GM18861 (cell line): ENCODE data around the gene NRG3.

Source experiments
- ATAC-seq: cut with Tn5 transposase; IDR thresholded peaks from one replicate; pipeline ENCODE4 v1.9.1; 2021; ENCODE audit not compliant: unreplicated experiment

Gene NRG3

GRCh38 chr10:82453678-82454293 is 578.8 kb downstream of the NRG3 start:
- no peak for ATAC-seq

DNA sequence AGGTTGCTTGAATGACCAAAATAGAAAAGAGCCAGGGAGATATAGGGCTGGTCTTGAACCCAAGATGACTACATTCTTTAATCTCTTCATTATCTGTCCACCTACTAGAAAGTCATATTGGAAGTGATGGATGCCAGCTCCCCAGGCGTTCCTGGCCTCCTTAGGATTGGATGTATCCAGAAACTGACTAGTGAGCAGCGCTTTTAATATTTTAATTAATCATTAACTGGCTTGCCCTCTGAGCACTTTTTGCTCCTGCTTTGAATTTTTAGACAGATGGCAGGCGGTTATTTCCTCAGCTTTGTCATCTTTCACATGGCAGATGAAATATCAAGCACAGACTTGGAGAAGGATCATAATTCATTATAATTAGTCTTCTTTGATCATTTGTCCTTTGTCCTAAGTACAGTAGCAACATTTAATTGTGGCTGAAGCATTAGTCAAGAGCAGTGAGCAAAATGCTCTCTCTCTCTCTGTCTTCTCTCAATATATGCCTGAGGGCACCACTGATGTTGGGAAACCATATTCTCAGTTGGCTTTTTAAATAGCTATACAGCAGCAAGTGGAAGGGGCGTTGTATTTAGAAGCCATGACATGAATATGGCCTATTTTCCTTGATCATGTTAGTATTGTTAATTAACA is 588.0 kb downstream of the NRG3 start:
- ATAC-seq, result no peak

DNA sequence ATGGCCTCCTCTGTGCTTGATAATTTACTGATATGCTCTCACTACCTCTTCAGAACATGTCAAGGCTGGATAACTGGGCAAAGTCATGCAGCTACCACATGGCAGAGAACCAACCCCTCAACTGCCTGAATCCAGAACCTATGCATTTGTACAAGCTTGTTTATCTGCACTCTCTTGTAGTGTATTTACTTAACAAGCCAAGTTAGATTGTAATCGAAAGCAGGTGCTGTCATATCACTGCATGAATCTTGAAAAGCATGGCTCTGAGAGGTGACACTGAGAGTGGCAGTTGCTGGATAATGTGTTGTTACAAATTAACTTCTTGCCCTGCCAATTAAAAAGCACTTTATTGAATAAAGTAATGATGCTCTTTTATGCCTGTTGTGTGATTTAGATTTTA is 588.6 kb downstream of the NRG3 start:
- ATAC-seq, result no peak

- ATAC-seq, result no peak
Observed at GRCh38 chr10:82464191-82464818, 589.3 kb downstream of the NRG3 start.

DNA sequence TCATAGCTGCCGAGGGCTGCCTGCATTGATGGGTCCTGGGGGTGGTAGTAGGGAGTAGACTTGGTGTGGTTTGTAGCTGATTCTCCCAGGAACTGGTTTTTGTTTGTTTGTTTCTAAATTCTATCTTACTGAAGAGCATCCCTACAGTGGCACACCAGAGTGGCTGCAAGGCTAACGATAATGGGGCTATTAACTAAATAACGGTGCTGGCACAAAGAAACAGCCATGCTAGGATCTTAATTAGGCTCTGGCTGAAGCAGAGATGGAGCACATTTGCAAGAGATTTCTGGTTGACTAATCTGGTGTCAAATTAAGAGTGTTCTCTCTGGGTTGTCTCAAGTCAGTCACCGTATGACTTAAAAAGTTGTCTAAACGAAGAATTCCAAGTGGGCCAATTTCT is 590.0 kb downstream of the NRG3 start:
- no peak for ATAC-seq

DNA sequence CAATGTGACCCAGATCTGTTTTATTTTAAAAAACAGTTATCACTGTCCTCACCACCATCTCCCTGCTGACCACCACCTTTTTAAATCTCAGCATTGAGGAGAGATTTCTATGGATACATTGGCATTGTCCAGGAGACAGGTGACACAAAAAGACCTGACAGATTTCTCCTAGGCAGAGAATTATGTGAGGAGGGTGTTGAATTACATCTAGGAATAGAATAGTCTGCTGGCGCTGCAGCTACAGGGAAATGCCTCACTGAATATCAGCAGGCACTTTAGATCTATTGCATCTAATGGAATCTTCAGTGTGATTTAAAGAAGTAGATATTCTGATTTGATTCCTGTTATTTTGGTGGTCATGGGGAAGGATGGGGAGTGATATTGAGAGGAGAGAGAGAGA is 593.5 kb downstream of the NRG3 start:
- ATAC-seq, result no peak

DNA sequence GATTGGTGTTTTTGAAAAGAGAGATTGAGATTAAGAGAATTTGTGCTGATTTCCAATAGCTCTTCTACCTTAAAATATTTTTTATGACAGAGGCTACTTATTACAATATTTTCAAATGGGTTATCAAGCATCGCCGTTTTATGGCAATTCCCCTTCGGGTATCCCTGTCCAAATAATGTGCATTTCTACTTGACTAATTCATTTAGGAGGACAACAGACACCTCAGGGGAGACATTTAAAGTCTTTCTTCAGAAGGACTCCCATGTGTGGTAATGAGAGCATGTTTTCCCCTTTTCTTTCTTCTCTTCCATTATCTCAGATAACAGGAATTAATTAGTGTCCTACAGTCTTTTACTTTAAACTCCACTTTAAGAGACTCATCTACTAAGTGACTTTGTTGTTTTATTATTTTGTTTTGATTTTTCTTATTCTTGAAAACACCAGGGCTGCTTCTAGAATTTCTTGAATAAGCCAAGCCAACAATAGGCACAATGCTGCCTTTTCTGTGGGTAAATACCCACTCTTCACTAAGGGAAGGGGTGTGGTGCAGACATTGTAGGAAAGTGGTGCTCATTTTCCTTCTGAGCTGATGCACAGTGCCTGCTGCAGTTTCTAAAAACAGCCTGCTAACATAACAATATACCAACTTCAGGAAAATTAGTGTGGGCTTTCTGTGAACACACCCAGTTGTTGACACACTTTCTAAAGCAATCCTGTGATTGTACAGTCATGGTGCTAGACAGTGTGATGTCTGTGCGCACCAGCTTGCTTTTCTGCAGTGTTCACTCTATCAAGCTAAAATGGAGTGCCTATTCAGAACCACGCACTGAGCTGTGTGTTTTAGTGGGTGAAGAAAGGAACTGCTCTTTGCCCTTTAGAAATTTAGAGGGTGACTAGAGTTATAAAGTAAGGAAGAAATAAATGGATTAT is 597.7 kb downstream of the NRG3 start:
- ATAC-seq, result no peak

DNA sequence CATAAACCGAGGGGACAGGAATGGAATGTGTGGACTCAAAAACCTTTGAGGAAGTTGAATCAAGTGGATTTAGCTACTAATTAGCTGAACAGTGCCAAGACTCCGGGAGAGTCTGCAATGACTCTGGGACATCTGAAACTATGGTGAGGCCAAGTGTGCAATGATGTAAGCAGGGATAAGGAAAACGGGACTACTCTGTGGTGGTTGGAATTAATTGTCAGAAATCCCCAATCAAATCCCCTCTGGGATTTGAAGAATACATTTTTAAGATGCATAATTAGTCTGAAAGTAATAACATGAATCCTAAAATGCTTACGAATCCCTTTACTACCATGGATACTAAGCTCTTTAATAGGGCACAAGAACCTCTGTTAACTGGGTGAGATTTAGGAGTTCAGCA is 602.8 kb downstream of the NRG3 start:
- ATAC-seq, result no peak

DNA sequence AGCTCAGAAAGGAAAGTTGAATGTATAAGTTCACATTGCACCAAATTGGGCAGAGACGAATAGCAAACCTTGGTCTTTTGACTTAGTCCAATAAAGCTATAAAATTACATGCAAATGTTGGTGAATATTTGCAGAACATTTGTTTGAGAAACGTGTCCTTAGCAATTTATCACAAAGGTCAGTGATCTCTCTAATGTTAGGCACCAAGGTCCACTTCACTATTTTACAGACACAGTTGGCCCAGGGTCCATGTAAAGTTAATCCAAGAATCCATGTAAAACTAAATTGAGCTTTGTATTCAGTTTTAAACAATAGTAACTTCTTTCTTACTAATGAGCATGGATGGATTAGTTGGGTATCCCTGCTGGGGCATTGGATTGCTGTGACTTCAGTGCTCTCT is 617.7 kb downstream of the NRG3 start:
- no peak for ATAC-seq

DNA sequence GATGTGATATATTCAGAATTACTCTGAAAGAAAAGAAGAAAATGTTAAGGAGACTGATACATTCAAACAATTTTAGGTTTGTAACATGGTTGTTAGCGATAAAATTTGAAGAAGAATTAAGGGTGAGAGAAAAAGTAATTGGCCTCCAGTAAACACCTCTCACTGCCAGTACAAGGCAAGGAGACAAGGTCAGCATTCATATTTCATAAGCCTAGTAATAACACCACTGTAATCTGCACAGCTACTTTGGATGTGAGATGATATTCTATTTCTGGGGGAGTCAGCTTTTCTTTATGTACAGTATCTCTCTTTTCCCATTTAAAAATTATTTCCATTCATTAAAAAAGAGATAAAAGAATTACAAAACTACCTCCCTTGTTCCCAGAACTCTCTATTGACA is 621.1 kb downstream of the NRG3 start:
- no peak for ATAC-seq

- no peak for ATAC-seq
Observed at GRCh38 chr10:82497439-82497838, 622.4 kb downstream of the NRG3 start.

DNA sequence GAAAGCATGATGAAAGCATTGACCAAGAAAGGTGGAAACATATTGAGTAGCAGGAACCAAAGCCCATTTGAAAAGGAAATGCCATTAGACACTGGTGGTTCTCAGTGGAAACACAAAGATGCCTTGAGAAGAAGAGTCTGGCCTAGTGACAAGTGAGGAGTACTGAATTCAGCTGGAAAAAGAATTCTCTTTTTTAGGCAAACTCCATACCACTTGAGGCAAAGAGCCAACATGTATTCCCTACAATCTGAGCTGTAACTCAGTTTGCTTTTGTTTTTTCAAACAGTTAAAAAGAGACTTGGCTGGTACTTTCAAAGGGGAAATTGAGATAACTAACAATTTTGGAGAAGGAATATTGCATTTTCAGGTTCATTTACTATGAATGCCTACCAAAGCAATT is 624.0 kb downstream of the NRG3 start:
- no peak for ATAC-seq

GRCh38 chr10:82505009-82505408 is 630.0 kb downstream of the NRG3 start:
- ATAC-seq, result no peak

- no peak for ATAC-seq
Observed at GRCh38 chr10:82506680-82507376, 631.8 kb downstream of the NRG3 start.

GRCh38 chr10:82515256-82515655 is 640.3 kb downstream of the NRG3 start:
- ATAC-seq, result no peak

- no peak for ATAC-seq
Observed at GRCh38 chr10:82529062-82529461, 654.1 kb downstream of the NRG3 start.

DNA sequence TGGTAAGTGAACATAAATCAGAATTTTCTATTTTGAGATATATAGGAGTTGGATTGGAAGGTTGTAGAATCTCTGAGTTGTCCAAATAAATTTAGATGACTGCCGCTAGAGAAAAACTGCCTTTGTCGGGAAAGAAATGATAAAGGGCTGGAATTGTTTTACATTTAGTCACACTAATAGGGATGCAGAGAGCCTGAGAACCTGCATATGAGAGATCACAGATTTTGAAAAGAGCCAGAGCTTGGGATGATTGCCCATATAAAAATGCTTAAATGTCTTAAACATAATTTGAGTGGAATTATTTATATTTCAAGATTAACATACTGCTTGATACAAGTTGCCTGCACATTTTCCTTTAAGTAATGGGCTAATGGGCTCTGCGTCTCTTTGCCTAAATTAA is 660.5 kb downstream of the NRG3 start:
- no peak for ATAC-seq

DNA sequence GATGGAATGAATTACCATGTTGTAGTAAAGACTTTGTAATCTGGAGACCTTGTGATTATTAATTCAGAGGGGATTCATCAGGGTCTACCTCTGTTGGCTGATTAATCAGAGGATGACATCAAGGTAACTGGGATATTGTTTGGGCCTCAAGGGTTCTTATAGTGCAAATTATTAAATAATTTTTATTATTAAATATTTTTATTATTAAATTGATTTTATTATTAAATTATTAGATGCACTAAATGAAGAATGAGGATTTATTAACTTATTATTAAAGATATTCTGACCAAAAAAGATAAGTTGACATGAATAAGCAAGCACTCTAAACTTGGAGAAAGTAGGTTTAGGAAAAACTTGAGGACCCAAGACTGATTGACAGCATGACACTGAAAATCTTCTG is 661.7 kb downstream of the NRG3 start:
- no peak for ATAC-seq

GRCh38 chr10:82538272-82538671 is 663.3 kb downstream of the NRG3 start:
- ATAC-seq, result no peak

DNA sequence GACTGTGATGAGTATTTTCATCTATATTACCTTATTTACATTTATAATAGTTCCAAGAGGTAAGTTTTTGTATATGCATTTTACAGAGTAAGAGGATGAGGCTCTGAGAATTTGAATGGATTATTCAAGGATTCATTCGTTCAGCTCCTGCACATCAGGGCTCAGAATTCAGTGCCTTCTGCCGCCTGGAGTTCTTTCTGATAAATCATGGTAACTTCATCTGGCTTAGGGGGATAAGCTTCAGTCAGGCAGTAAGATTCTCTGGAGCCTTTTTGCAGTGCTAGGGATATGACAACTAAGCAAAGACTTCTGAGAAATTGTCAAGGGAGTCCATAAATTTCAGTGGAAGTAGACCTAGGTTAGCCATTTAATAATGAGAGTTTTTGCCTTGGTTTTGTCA is 668.6 kb downstream of the NRG3 start:
- no peak for ATAC-seq

GRCh38 chr10:82544377-82544776 is 669.4 kb downstream of the NRG3 start:
- no peak for ATAC-seq
